GM18502 (cell line): ENCODE results near the gene CD99.
A peak's percentile ranks its signal among the peaks of the same experiment; 100 is the strongest.

ENCODE experiments used
- ATAC-seq: cut with Tn5 transposase; IDR thresholded peaks from one replicate; pipeline ENCODE4 v1.9.1; 2021; ENCODE audit warnings: mild to moderate bottlenecking; ENCODE audit not compliant: unreplicated experiment, poor library complexity

Gene CD99

GRCh38 chrX:2697306-2697705 lies 6.2 kb downstream of the CD99 start:
- ATAC-seq = peak; percentile 15

GRCh38 chrX:2697741-2698299 lies 6.7 kb downstream of the CD99 start:
- no peak for ATAC-seq

GRCh38 chrX:2698604-2699003 lies 7.5 kb downstream of the CD99 start:
- no peak for ATAC-seq

- ATAC-seq = no peak
These were observed 8.9 kb downstream of the CD99 start for GRCh38 chrX:2699959-2700358.

- no peak for ATAC-seq
These were observed 9.6 kb downstream of the CD99 start for GRCh38 chrX:2700405-2701320.

- peak; percentile 27 for ATAC-seq
These were observed 10.5 kb downstream of the CD99 start for GRCh38 chrX:2701600-2701999.

GRCh38 chrX:2703991-2704369 lies 12.9 kb downstream of the CD99 start:
- no peak for ATAC-seq

GRCh38 chrX:2705046-2705832 lies 14.1 kb downstream of the CD99 start:
- no peak for ATAC-seq

- peak; percentile 96 for ATAC-seq
These were observed 16.3 kb downstream of the CD99 start for GRCh38 chrX:2707334-2707760.

- no peak for ATAC-seq
These were observed 16.9 kb downstream of the CD99 start for GRCh38 chrX:2708021-2708420.

GRCh38 chrX:2708592-2709188 lies 17.6 kb downstream of the CD99 start:
- no peak for ATAC-seq

- ATAC-seq = no peak
These were observed 18.5 kb downstream of the CD99 start for GRCh38 chrX:2709556-2709955.

- ATAC-seq = no peak
These were observed 19.1 kb downstream of the CD99 start for GRCh38 chrX:2710041-2710840.

GRCh38 chrX:2711441-2711840 lies 20.3 kb downstream of the CD99 start:
- ATAC-seq = no peak

- no peak for ATAC-seq
These were observed 21.3 kb downstream of the CD99 start for GRCh38 chrX:2712428-2712827.

GRCh38 chrX:2712890-2713840 lies 22.1 kb downstream of the CD99 start:
- ATAC-seq = no peak

- no peak for ATAC-seq
These were observed 23.5 kb downstream of the CD99 start for GRCh38 chrX:2714551-2714950.

- ATAC-seq = no peak
These were observed 24.0 kb downstream of the CD99 start for GRCh38 chrX:2715066-2715600.

- ATAC-seq = no peak
These were observed 26.2 kb downstream of the CD99 start for GRCh38 chrX:2717312-2717711.
